ENCODE data around the gene GAB3. TPM values are rescaled to one million over a fixed set of nuclear protein-coding genes. Genes with fewer than 3 reads are reported as not detected.

GAB3 gene
- polyA plus RNA-seq, 1 donor from 2014 or later: not detected

- no peak overlapping the region for H3K4me3 ChIP-seq (ENCODE audit: low read length)
- H3K9me3 ChIP-seq (ENCODE audit: low read length): no peaks in the 10 kb centered on the region
- no peaks in the 10 kb centered on the region for H3K9me2 ChIP-seq (ENCODE audit: insufficient read depth, low read length)
- H3K4me2 ChIP-seq (ENCODE audit: low read length): no peak overlapping the region
- H4K20me1 ChIP-seq (ENCODE audit: insufficient read depth): no peaks in the 10 kb centered on the region
- TF ChIP-seq EP300 (conservative IDR thresholded peaks at IDR 0.05; ENCODE audit: poor library complexity, severe bottlenecking) (no peak), MXI1 (conservative IDR thresholded peaks at IDR 0.05; ENCODE audit: poor library complexity, severe bottlenecking) (no peak), REST (IDR thresholded peaks at IDR 0.05; ENCODE audit: borderline replicate concordance) (no peak), RAD21 (conservative IDR thresholded peaks at IDR 0.05) (no peak), POLR2AphosphoS5 (IDR thresholded peaks at IDR 0.05) (no peak), TAF1 (IDR thresholded peaks at IDR 0.05; ENCODE audit: low read depth) (no peak), CTCF (IDR thresholded peaks at IDR 0.05; ENCODE audit: poor library complexity, severe bottlenecking) (no peak), EZH2 (IDR thresholded peaks at IDR 0.05; ENCODE audit: borderline replicate concordance, insufficient read depth, low read length, poor library complexity, severe bottlenecking) (no peak), SMC3 (conservative IDR thresholded peaks at IDR 0.05; ENCODE audit: poor library complexity) (no peak)
- no peaks in the 10 kb centered on the region for H3K27me3 ChIP-seq (ENCODE audit: insufficient read depth, low read depth, low read length)
- no peak overlapping the region for H2AFZ ChIP-seq (ENCODE audit: low read depth, low read length)
- no peaks in the 10 kb centered on the region for H3K79me2 ChIP-seq (replicated peaks; ENCODE audit: insufficient read depth, low read length)
- no peak overlapping the region for H3K27ac ChIP-seq (ENCODE audit: low read length)
- H3K9ac ChIP-seq (ENCODE audit: low read length): no peak overlapping the region
- no peaks in the 10 kb centered on the region for H3F3A ChIP-seq (ENCODE audit: insufficient read depth, low read length, poor library complexity, severe bottlenecking)
- no peaks in the 10 kb centered on the region for H3K36me3 ChIP-seq (ENCODE audit: insufficient read depth, low read length)
Observed at GRCh38 chrX:154738011-154738738, 12.7 kb downstream of the GAB3 start.

GRCh38 chrX:154737136-154737535 lies 13.7 kb downstream of the GAB3 start:
- H3K9me2 ChIP-seq (ENCODE audit: insufficient read depth, low read length): no peaks in the 10 kb centered on the region
- no peaks in the 10 kb centered on the region for H3K36me3 ChIP-seq (ENCODE audit: insufficient read depth, low read length)
- no peak overlapping the region for H2AFZ ChIP-seq (ENCODE audit: low read depth, low read length)
- TF ChIP-seq MXI1 (conservative IDR thresholded peaks at IDR 0.05; ENCODE audit: poor library complexity, severe bottlenecking) (no peak), SMC3 (conservative IDR thresholded peaks at IDR 0.05; ENCODE audit: poor library complexity) (no peak), EP300 (conservative IDR thresholded peaks at IDR 0.05; ENCODE audit: poor library complexity, severe bottlenecking) (no peak), EZH2 (IDR thresholded peaks at IDR 0.05; ENCODE audit: borderline replicate concordance, insufficient read depth, low read length, poor library complexity, severe bottlenecking) (no peak), CTCF (IDR thresholded peaks at IDR 0.05; ENCODE audit: poor library complexity, severe bottlenecking) (no peak), REST (IDR thresholded peaks at IDR 0.05; ENCODE audit: borderline replicate concordance) (no peak), POLR2AphosphoS5 (IDR thresholded peaks at IDR 0.05) (no peak), RAD21 (conservative IDR thresholded peaks at IDR 0.05) (no peak), TAF1 (IDR thresholded peaks at IDR 0.05; ENCODE audit: low read depth) (no peak)
- H4K20me1 ChIP-seq (ENCODE audit: insufficient read depth): no peaks in the 10 kb centered on the region
- H3F3A ChIP-seq (ENCODE audit: insufficient read depth, low read length, poor library complexity, severe bottlenecking): no peaks in the 10 kb centered on the region
- H3K9me3 ChIP-seq (ENCODE audit: low read length): no peaks in the 10 kb centered on the region
- no peak overlapping the region for H3K4me3 ChIP-seq (ENCODE audit: low read length)
- no peak overlapping the region for H3K4me2 ChIP-seq (ENCODE audit: low read length)
- no peaks in the 10 kb centered on the region for H3K27me3 ChIP-seq (ENCODE audit: insufficient read depth, low read depth, low read length)
- H3K27ac ChIP-seq (ENCODE audit: low read length): no peak overlapping the region
- no peak overlapping the region for H3K9ac ChIP-seq (ENCODE audit: low read length)
- H3K79me2 ChIP-seq (replicated peaks; ENCODE audit: insufficient read depth, low read length): no peaks in the 10 kb centered on the region
